ENCODE measurements around the gene FOCAD. TPM values are rescaled to one million over a fixed set of nuclear protein-coding genes. Genes with fewer than 3 reads are reported as not detected.

FOCAD gene
- 18.6 and 42.0 TPM in 2 replicates for total RNA-seq

GRCh38 chr9:20684035-20684874 is at the start of gene FOCAD:
Gene FOCAD (plus strand): TSS chr9:20684259. CDS start chr9:20715354, 31,095 bp downstream.

GRCh38 chr9:21031091-21031807 is 347.2 kb downstream of the FOCAD start, which contains the start of gene HACD4:
Gene HACD4 (minus strand): TSS chr9:21031640. CDS start chr9:21031590, 50 bp downstream.

Other genes with a start within 250 kb of the FOCAD start
- 14.6 and 19.1 TPM in 2 replicates for gene MLLT3, start 61.8 kb upstream of the FOCAD start, total RNA-seq

Measured in cardiac atrium fibroblast (primary cell).